H1 (cell line): ENCODE data around the gene CREB3L1. TPM values are rescaled to one million over a fixed set of nuclear protein-coding genes. Genes with fewer than 3 reads are reported as not detected.

ENCODE experiments used
- CTCF ChIA-PET: fragments of 300-600 bp; sonication (Branson Sonifier 250); formaldehyde crosslinking; loops from one replicate; lab custom pipeline; 2021; ENCODE audit not compliant: partially characterized antibody; lab: Charles Lee
- POLR2A ChIA-PET: fragments of 300-600 bp; sonication (Branson Sonifier 250); formaldehyde crosslinking; loops from one replicate; lab custom pipeline; 2021; ENCODE audit warnings: inconsistent platforms; ENCODE audit not compliant: partially characterized antibody; lab: Charles Lee
- DNase-seq, 2 experiments: peaks; one replicate each; pipeline versions ENCODE4 v3.0.0 to v3.0.0-alpha.2; 2010 to 2022; ENCODE audit warnings: low spot score in 2 of 2, low read depth in 1 of 2, mixed read lengths in 1 of 2
- FAIRE-seq: peaks from 2 replicates; lab custom pipeline; 2011; peaks lifted over from hg19 to GRCh38; lab: Jason Lieb, UNC
- H2AFZ ChIP-seq: 2 replicates; pipeline ENCODE4 v1.8.1; 2012; ENCODE audit warnings: low read length, inconsistent platforms
- H2AK5ac ChIP-seq: 2 replicates; pipeline ENCODE4 v1.6.1; 2013; ENCODE audit warnings: low read depth, low read length
- H2BK120ac ChIP-seq: replicated peaks from 2 replicates; pipeline ENCODE3; 2013; ENCODE audit warnings: low read depth, low read length, inconsistent platforms
- H2BK12ac ChIP-seq: 2 replicates; pipeline ENCODE4 v1.6.1; 2013; ENCODE audit warnings: low read depth, low read length
- H2BK15ac ChIP-seq: 2 replicates; pipeline ENCODE4 v1.6.1; 2013; ENCODE audit warnings: low read length
- H2BK20ac ChIP-seq: 2 replicates; pipeline ENCODE4 v1.6.1; 2013; ENCODE audit warnings: low read length
- H2BK5ac ChIP-seq: 2 replicates; pipeline ENCODE4 v1.6.1; 2013; ENCODE audit warnings: low read depth, low read length
- H3K14ac ChIP-seq: 2 replicates; pipeline ENCODE4 v1.6.1; 2013; ENCODE audit warnings: inconsistent platforms; ENCODE audit not compliant: insufficient read length
- H3K18ac ChIP-seq: 2 replicates; pipeline ENCODE4 v1.6.1; 2013; ENCODE audit warnings: low read length; ENCODE audit errors: extremely low read depth
- H3K23ac ChIP-seq: 2 replicates; pipeline ENCODE4 v1.6.1; 2013; ENCODE audit warnings: inconsistent platforms; ENCODE audit not compliant: insufficient read length
- H3K23me2 ChIP-seq: 2 replicates; pipeline ENCODE4 v1.6.1; 2013; ENCODE audit warnings: low read depth, low read length
- H3K27ac ChIP-seq: 2 replicates; pipeline ENCODE4 v1.6.1; 2011; ENCODE audit warnings: low read depth, low read length, inconsistent platforms
- H3K27me3 ChIP-seq, 4 experiments: replicated peaks in 1 of 4; 1 replicate in 1 of 4; 2 replicates in 3 of 4; pipeline versions ENCODE4 v1.6.1 to v1.8.1; 2011 to 2013; ENCODE audit warnings: low read length in 3 of 4, mild to moderate bottlenecking in 3 of 4, inconsistent platforms in 2 of 4, mixed read lengths in 2 of 4, moderate library complexity in 1 of 4; ENCODE audit not compliant: control insufficient read depth in 3 of 4, insufficient read depth in 3 of 4; ENCODE audit errors: extremely low read depth in 1 of 4
- H3K36me3 ChIP-seq, 4 experiments: 2 replicates each; pipeline versions ENCODE4 v1.6.1 to v1.8.1; 2011 to 2013; ENCODE audit warnings: mild to moderate bottlenecking in 4 of 4, low read length in 3 of 4, moderate library complexity in 2 of 4, control low read depth in 1 of 4, inconsistent platforms in 1 of 4; ENCODE audit not compliant: insufficient read depth in 4 of 4, control insufficient read depth in 2 of 4
- H3K4ac ChIP-seq: replicated peaks from 2 replicates; pipeline ENCODE3; 2013; ENCODE audit warnings: low read length, low read depth, mixed read lengths, inconsistent platforms; ENCODE audit not compliant: insufficient read length
- H3K4me1 ChIP-seq, 4 experiments: replicated peaks in 1 of 4; 1 replicate in 1 of 4; 2 replicates in 3 of 4; pipeline versions ENCODE4 v1.6.1 to v1.8.1; 2011 to 2013; ENCODE audit warnings: low read length in 3 of 4, inconsistent platforms in 2 of 4, mixed read lengths in 1 of 4; ENCODE audit not compliant: insufficient read depth in 4 of 4, control insufficient read depth in 3 of 4
- H3K4me2 ChIP-seq, 2 experiments: 2 replicates each; pipeline versions ENCODE4 v1.6.1 to v1.8.1; 2011 to 2013; ENCODE audit warnings: low read depth in 2 of 2, low read length in 2 of 2, control low read depth in 1 of 2, inconsistent platforms in 1 of 2, mild to moderate bottlenecking in 1 of 2; ENCODE audit not compliant: insufficient read depth in 1 of 2
- H3K4me3 ChIP-seq, 4 experiments: fragments of 200-600, 300-600 bp in 1 of 4; sonication (generic), shearing (Covaris generic), sonication (Bioruptor Twin) in 1 of 4; 2 replicates each; pipeline versions ENCODE4 v1.5.1 to v1.8.1; 2011 to 2016; ENCODE audit warnings: low read length in 4 of 4, low read depth in 3 of 4, control low read depth in 2 of 4, inconsistent platforms in 2 of 4, mild to moderate bottlenecking in 2 of 4, mixed read lengths in 1 of 4, moderate library complexity in 1 of 4; ENCODE audit not compliant: insufficient read depth in 2 of 4; ENCODE audit errors: extremely low read depth in 1 of 4
- H3K56ac ChIP-seq: replicated peaks from 2 replicates; pipeline ENCODE3; 2013; ENCODE audit warnings: low read depth, mild to moderate bottlenecking, mixed read lengths, low read length, inconsistent platforms; ENCODE audit not compliant: insufficient read length
- H3K79me1 ChIP-seq: 2 replicates; pipeline ENCODE4 v1.6.1; 2013; ENCODE audit warnings: low read depth, low read length, control low read depth
- H3K79me2 ChIP-seq, 2 experiments: 2 replicates each; pipeline versions ENCODE4 v1.6.1 to v1.8.1; 2012 to 2013; ENCODE audit warnings: low read length in 2 of 2, mild to moderate bottlenecking in 2 of 2, inconsistent platforms in 1 of 2; ENCODE audit not compliant: insufficient read depth in 2 of 2, control insufficient read depth in 1 of 2
- H3K9ac ChIP-seq, 4 experiments: replicated peaks in 1 of 4; 1 replicate in 1 of 4; 2 replicates in 3 of 4; pipeline versions ENCODE4 v1.6.1 to v1.8.1; 2011 to 2013; ENCODE audit warnings: low read depth in 3 of 4, low read length in 3 of 4, control low read depth in 2 of 4, mild to moderate bottlenecking in 2 of 4, moderate library complexity in 2 of 4, inconsistent platforms in 1 of 4; ENCODE audit errors: extremely low read depth in 1 of 4
- H3K9me3 ChIP-seq, 2 experiments: 2 replicates each; pipeline versions ENCODE4 v1.6.1 to v1.8.1; 2012 to 2013; ENCODE audit warnings: mild to moderate bottlenecking in 2 of 2, moderate library complexity in 2 of 2, control low read depth in 1 of 2, inconsistent platforms in 1 of 2, low read depth in 1 of 2, low read length in 1 of 2, mixed read lengths in 1 of 2; ENCODE audit not compliant: insufficient read depth in 2 of 2
- H4K20me1 ChIP-seq, 2 experiments: replicated peaks in 1 of 2; 2 replicates each; pipeline versions ENCODE3 to v1.8.1; 2011 to 2013; ENCODE audit warnings: inconsistent platforms in 2 of 2, low read length in 2 of 2, mild to moderate bottlenecking in 1 of 2; ENCODE audit not compliant: insufficient read depth in 2 of 2, control insufficient read depth in 1 of 2
- H4K5ac ChIP-seq: 2 replicates; pipeline ENCODE4 v1.6.1; 2013; ENCODE audit warnings: low read length, low read depth, mixed read lengths, inconsistent platforms; ENCODE audit not compliant: insufficient read length
- H4K8ac ChIP-seq: 2 replicates; pipeline ENCODE4 v1.8.0; 2013; ENCODE audit warnings: mild to moderate bottlenecking, moderate library complexity, low read length, inconsistent platforms; ENCODE audit not compliant: insufficient read depth; ENCODE audit errors: extremely low read depth
- H4K91ac ChIP-seq: replicated peaks from 2 replicates; pipeline ENCODE3; 2013; ENCODE audit warnings: low read length, mixed read lengths, inconsistent platforms; ENCODE audit not compliant: insufficient read length
- HDAC2 ChIP-seq, 2 experiments: fragments of 300-600 bp in 1 of 2; sonication (generic) in 1 of 2; IDR thresholded peaks; 2 replicates each; pipeline ENCODE4 v1.6.1; 2011 to 2012; ENCODE audit warnings: low read depth in 2 of 2, low read length in 2 of 2, mild to moderate bottlenecking in 2 of 2, moderate library complexity in 2 of 2, borderline replicate concordance in 1 of 2, inconsistent platforms in 1 of 2
- KDM4A ChIP-seq: IDR thresholded peaks from one replicate; pipeline ENCODE4 v1.7.1; 2012; ENCODE audit warnings: low read depth, mild to moderate bottlenecking, moderate library complexity, low read length, inconsistent platforms; ENCODE audit not compliant: severe bottlenecking
- MAX ChIP-seq: IDR thresholded peaks from 2 replicates; pipeline ENCODE4 v1.6.1; 2012; ENCODE audit warnings: inconsistent platforms
- PHF8 ChIP-seq: fragments of 200-600 bp; sonication (generic); conservative IDR thresholded peaks from 2 replicates; pipeline ENCODE4 v1.7.1; 2012; ENCODE audit warnings: low read depth, mild to moderate bottlenecking, inconsistent platforms, low read length, moderate library complexity
- POLR2AphosphoS5 ChIP-seq: IDR thresholded peaks from 2 replicates; pipeline ENCODE4 v1.6.1; 2011; ENCODE audit warnings: low read depth, low read length
- RBBP5 ChIP-seq: IDR thresholded peaks from 2 replicates; pipeline ENCODE4 v1.7.1; 2012; ENCODE audit warnings: low read depth, mild to moderate bottlenecking, inconsistent platforms, low read length, moderate library complexity, borderline replicate concordance
- RFX5 ChIP-seq: IDR thresholded peaks from 2 replicates; pipeline ENCODE4 v1.6.1; 2011; ENCODE audit warnings: low read depth, low read length, improper control_type of control experiment, borderline replicate concordance
- TAF7 ChIP-seq: optimal IDR thresholded peaks from 2 replicates; pipeline ENCODE3; 2011; ENCODE audit warnings: low read depth, mild to moderate bottlenecking, inconsistent platforms, low read length, moderate library complexity, borderline replicate concordance
- TBP ChIP-seq: IDR thresholded peaks from 2 replicates; pipeline ENCODE4 v1.6.1; 2011; ENCODE audit warnings: low read depth, low read length, improper control_type of control experiment
- WGBS, 2 experiments: shearing (Covaris generic) in 1 of 2; methylation state at CpG; one replicate each; pipeline versions ENCODE4 v1.1.6 to v1.1.7; 2013 to 2015; ENCODE audit warnings: low lambda C conversion rate in 2 of 2, mixed read lengths in 2 of 2, inconsistent platforms in 1 of 2, low coverage in 1 of 2, missing lambda C conversion rate in 1 of 2; ENCODE audit not compliant: insufficient replicate concordance in 2 of 2, insufficient coverage in 1 of 2, insufficient read length in 1 of 2; ENCODE audit errors: extremely low coverage in 1 of 2, missing lambda C conversion rate in 1 of 2; 5-methylcytosine and 5-hydroxymethylcytosine counted together
- polyA plus RNA-seq, 7 experiments: library from polyadenylated mRNA; depleted of rRNA in 3 of 7; stranded (reverse) in 5 of 7; unstranded in 2 of 7; fragments of >200 nt in 5 of 7; fragments of 200-250 nt in 2 of 7; gene quantifications; 1 replicate in 5 of 7; 2 replicates in 1 of 7; 4 replicates in 1 of 7; pipeline versions ENCODE4 v1.2.1 to v1.2.3, GENCODE V29; 2011 to 2013; ENCODE audit warnings: missing spikeins in 2 of 7, mixed read lengths in 2 of 7
- total RNA-seq: library from RNA; stranded (reverse); fragmentation: NEBNext Ultra II Directional; extraction: Animal tissue kit (Norgen Biotek cat#: 25700); gene quantifications from 2 replicates; pipeline ENCODE4 v1.2.1, GENCODE V29; 2021

Gene CREB3L1
- total and polyA plus RNA-seq, 2 of the 8 experiments (the other 6 are each of a cell fraction or from before 2014, with no cell fraction given): 4.1 to 12.7 TPM

- H2BK15ac ChIP-seq: peak overlapping the region; percentile 78; the same call in 1 of the 2 replicates
- 0 out of 2 replicates have a peak overlapping the region, but pooled peaks have one; percentile 46 for H2AK5ac ChIP-seq
- H3K18ac ChIP-seq: peak overlapping the region; percentile 89
- H2BK20ac ChIP-seq: 0 out of 2 replicates have a peak overlapping the region, but pooled peaks have one; percentile 93
- DNase-seq (peak; percentile 64 to 92), FAIRE-seq (no peak)
- H4K5ac ChIP-seq: peak overlapping the region; percentile 38
- peak overlapping the region; percentile 72 to 95 for H3K4me2 ChIP-seq
- no peaks in the 10 kb centered on the region for H4K20me1 ChIP-seq
- no peak overlapping the region for H2BK120ac ChIP-seq
- H3K4ac ChIP-seq: peak overlapping the region; percentile 23
- H3K27ac ChIP-seq: peak overlapping the region; percentile 79
- WGBS, 2 experiments: 6% methylated on average over 48 of the region's 61 CpGs; no CpG with 5 or more reads in 1 of the 2 experiments
- peaks cover 22 to 49% (median 35%) of the 10 kb centered on the region in 4 experiments for H3K4me1 ChIP-seq
- 0 out of 2 replicates have a peak, but pooled peaks cover 4% of the 10 kb centered on the region for H3K79me1 ChIP-seq
- peak overlapping the region; percentile 86 for H4K91ac ChIP-seq
- H4K8ac ChIP-seq: peak overlapping the region; percentile 91
- H2BK12ac ChIP-seq: peak overlapping the region; percentile 68; the same call in 1 of the 2 replicates
- no peak overlapping the region for H3K23ac ChIP-seq
- no peak overlapping the region for H3K14ac ChIP-seq
- H3K4me3 ChIP-seq: peak overlapping the region; percentile 42 to 67 (median 54)
- H3K79me2 ChIP-seq: 0 out of 4 replicates have a peak, but pooled peaks cover 0 to 3% of the 10 kb centered on the region in 2 experiments
- H3K9me3 ChIP-seq: no peaks in the 10 kb centered on the region
- H3K36me3 ChIP-seq: no peaks in the 10 kb centered on the region
- no peak overlapping the region for H2AFZ ChIP-seq
- ChIA-PET POLR2A (interaction anchor here (0.6 to 7.1 kb wide), 29 partner anchors 9 to 967 kb away, joined by 3 to 127 read pairs (median 6); partner anchors contain the start of genes CREB3L1, LARGE2 and PHF21A), CTCF (interaction anchor here (0.7 to 38.0 kb wide), 22 partner anchors 8 to 439 kb away, joined by 3 to 858 read pairs (median 6); partner anchors contain the start of genes CHRM4 and CREB3L1)
- peaks cover 14% of the 10 kb centered on the region; the same call in 1 of the 2 replicates for H3K23me2 ChIP-seq
- H3K9ac ChIP-seq: peak overlapping the region in 3 of 4 experiments; percentile 45 to 63 (median 61); a peak in 6 of 7 replicates
- H3K56ac ChIP-seq: peak overlapping the region; percentile 60
- peak overlapping the region; percentile 84; the same call in 1 of the 2 replicates for H2BK5ac ChIP-seq
- H3K27me3 ChIP-seq: no peaks in the 10 kb centered on the region
- peak in 1 of 2 experiments; percentile 85; a peak in 1 of 4 replicates for TF ChIP-seq HDAC2 (IDR thresholded peaks at IDR 0.05; ENCODE audit: borderline replicate concordance in 1 of 2, low read depth in 2 of 2, low read length in 2 of 2)
- TF ChIP-seq MAX: peak; percentile 95
- TF ChIP-seq TBP: peak; percentile 14; the same call in 1 of the 2 replicates
- TF ChIP-seq TAF7: peak; percentile 40
- peak; percentile 86 for TF ChIP-seq POLR2AphosphoS5
- TF ChIP-seq KDM4A: peak; percentile 50
- peak; percentile 68 for TF ChIP-seq PHF8
- TF ChIP-seq RFX5: no peak
- peak; percentile 19; the same call in 1 of the 2 replicates for TF ChIP-seq RBBP5
These were observed 18.0 kb downstream of the CREB3L1 start for GRCh38 chr11:46295312-46296058.
